22Rv1 (cell line): ENCODE measurements around the gene GPR83.

Source experiments
- H3K27ac ChIP-seq: fragments of 450-650 bp; 2 replicates; pipeline ENCODE4 v1.5.1; 2017
- CTCF ChIP-seq: fragments of 450-650 bp; IDR thresholded peaks from 2 replicates; pipeline ENCODE4 v1.5.1; 2017; ENCODE audit warnings: mild to moderate bottlenecking
- ZFX ChIP-seq: fragments of 450-650 bp; IDR thresholded peaks from 2 replicates; pipeline ENCODE4 v1.6.1; 2017; ENCODE audit warnings: antibody characterized with exemption, borderline replicate concordance

The GPR83 gene

GRCh38 chr11:94343495-94343894, 57.7 kb downstream of the GPR83 start:
- no peak for TF ChIP-seq CTCF
- TF ChIP-seq ZFX, result no peak

GRCh38 chr11:94342250-94342649, 59.0 kb downstream of the GPR83 start:
- TF ChIP-seq CTCF (no peak), ZFX (no peak)
- no peak overlapping the region for H3K27ac ChIP-seq

More at GRCh38 chr11:94343495-94343894, 57.7 kb downstream of the GPR83 start:
- no peak overlapping the region for H3K27ac ChIP-seq

- TF ChIP-seq CTCF (no peak), ZFX (no peak)
Observed at GRCh38 chr11:94338651-94339050, 62.6 kb downstream of the GPR83 start.

GRCh38 chr11:94336033-94336432, 65.2 kb downstream of the GPR83 start:
- no peak overlapping the region for H3K27ac ChIP-seq
- no peak for TF ChIP-seq ZFX
- no peak for TF ChIP-seq CTCF

More at GRCh38 chr11:94338651-94339050, 62.6 kb downstream of the GPR83 start:
- no peak overlapping the region for H3K27ac ChIP-seq

- no peak overlapping the region for H3K27ac ChIP-seq
- TF ChIP-seq ZFX (no peak), CTCF (no peak)
Observed at GRCh38 chr11:94332814-94333213, 68.4 kb downstream of the GPR83 start.

GRCh38 chr11:94330789-94331188, 70.4 kb downstream of the GPR83 start:
- H3K27ac ChIP-seq, result no peak overlapping the region
- TF ChIP-seq CTCF (no peak), ZFX (no peak)

- H3K27ac ChIP-seq, result no peak overlapping the region
Observed at GRCh38 chr11:94329501-94329900, 71.7 kb downstream of the GPR83 start.

More at GRCh38 chr11:94329501-94329900, 71.7 kb downstream of the GPR83 start:
- TF ChIP-seq ZFX, result no peak
- no peak for TF ChIP-seq CTCF
